HG02981 (cell line): ENCODE results near the gene PAN2.
"Not testable (repeated sequence)": the region's sequence is repeated elsewhere in the genome, so short reads cannot be mapped to it uniquely, and the experiment has no call there.

Experiments
- ATAC-seq: cut with Tn5 transposase; IDR thresholded peaks from one replicate; pipeline ENCODE4 v1.9.1; 2021; ENCODE audit warnings: mild to moderate bottlenecking, moderate library complexity; ENCODE audit not compliant: unreplicated experiment

PAN2 gene

DNA sequence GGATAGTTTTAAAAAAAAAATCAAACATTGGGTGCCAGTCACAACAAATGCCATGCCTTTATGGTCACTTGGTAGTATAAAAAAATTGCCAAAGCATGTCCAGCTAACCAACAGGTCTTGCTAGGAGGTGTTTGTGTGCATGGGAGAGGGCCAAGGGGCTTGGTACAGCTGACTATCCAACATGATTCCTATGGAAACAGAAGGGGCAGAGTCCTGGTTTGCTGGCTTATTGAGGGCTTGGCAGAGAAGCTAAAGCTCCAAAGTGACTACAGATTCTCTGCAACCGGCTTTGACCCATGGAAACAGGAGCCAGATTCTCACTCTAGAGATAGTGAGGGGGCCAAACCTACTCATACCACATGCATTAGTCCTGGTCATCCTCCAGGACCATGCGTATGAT, 61.3 kb downstream of the PAN2 start:
- ATAC-seq: not testable (repeated sequence)

DNA sequence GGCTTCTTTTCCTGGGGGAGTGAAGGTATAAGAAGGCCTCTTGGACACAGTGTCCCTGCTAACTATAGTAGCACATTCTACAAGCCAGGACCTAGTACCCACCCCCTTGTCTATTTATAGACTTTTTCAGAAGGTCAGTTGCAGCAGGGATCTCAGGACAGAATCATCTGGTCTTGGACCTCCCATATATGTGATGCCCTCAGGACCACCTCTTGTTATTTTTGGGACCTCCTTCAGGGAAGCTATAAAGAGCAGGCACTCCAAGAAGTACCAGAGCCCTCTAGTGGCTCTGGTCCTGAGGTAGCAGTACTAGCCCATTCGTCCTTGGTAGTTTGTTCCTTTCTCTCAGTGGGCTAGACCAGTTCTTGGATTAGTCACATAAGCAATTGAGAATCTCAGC, 62.8 kb downstream of the PAN2 start:
- no peak for ATAC-seq

DNA sequence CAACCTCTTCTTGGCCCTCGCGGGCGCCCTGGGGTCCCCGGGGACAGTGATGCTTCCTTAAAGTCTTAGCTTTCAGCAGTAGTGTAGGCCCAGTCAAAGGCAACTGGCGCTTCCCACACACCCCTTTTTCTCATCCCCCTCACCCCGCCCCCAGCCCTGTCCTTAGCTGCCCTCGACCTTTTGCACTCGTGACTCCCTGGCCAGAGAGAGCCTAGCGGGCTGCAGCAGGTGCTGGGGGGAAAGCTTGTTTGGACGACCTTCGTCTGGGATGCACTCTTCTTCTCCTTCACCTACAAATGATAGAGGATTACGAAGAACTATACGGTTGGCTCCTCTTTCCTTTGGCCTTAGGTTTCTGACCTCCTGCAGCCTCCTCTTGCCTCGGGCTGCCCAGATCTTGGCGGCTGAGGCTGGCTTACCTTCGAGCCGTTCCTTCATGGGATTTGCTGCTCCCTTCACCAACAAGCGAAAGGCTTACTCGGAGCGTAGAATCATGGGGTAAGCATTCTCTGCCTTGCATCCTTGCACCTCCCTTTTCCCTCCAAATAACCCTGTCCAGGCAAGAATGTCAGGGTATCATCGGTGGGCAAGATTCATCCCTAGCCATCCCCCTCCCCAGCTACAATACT, 66.2 kb downstream of the PAN2 start:
- ATAC-seq: no peak

DNA sequence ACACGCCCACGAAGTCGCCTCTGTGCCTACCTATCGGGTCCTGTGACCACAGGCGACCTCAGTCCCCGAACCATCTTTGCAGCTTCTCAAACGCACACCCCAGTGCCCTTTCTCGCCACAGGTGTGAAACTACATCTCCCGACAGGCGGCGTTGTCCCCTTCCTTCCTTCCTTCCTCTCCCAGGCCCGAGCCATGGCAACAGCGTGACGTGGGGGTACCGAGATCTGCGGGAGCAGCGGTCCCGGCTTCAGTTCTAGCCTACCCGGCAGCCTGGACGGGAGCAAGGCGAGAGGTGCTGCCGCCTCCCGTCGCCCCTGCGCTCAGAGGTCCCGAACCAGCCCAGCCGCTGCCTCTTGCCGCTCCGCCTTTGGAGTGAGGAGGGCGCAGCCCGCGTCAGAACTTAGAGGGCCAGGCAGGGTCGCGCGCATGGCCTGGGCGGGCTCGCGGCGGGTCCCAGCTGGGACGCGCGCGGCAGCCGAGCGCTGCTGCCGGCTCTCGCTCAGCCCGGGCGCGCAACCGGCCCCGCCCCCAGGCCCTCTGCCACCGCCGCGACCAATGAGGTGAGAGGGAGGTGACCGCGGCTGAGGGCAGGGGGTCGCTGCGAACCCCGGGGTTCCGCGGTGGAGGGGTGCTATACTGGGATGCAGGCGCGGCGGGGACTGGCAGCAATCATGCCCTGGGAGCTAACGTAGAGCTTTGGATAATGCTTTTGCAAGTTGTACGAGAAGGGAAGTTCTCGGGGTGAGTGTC, 66.9 kb downstream of the PAN2 start, which contains the start of gene COQ10A:
TSS of gene COQ10A (plus strand) at position 250 of the 750 bp plus-strand sequence. CDS start at position 427, 177 bp downstream.
- ATAC-seq: peak; percentile 87
